Activated CD4-positive, alpha-beta T cell treated with anti-CD3 and anti-CD28 coated beads, Interleukin-2, amount 10 ng/mL, durations not matched to agents 7 days and 5 days (primary cell): ENCODE data around the gene HMX1. TPM values are rescaled to one million over a fixed set of nuclear protein-coding genes. Genes with fewer than 3 reads are reported as not detected.

ENCODE experiments used
- CTCF ChIA-PET: fragments of 350-600 bp; sonication (Branson Sonifier 250); formaldehyde crosslinking; loops from one replicate; lab custom pipeline; 2021; ENCODE audit warnings: antibody characterized with exemption; lab: Charles Lee
- POLR2A ChIA-PET: fragments of 350-600 bp; sonication (Branson Sonifier 250); formaldehyde crosslinking; loops from one replicate; lab custom pipeline; 2021; ENCODE audit warnings: antibody characterized with exemption; lab: Charles Lee
- DNase-seq: peaks from one replicate; pipeline ENCODE4 v3.0.0-alpha.2; 2020
- H3K27ac Mint-ChIP-seq: one replicate; pipeline ENCODE4 v1.8.0; 2021; ENCODE audit warnings: mild to moderate bottlenecking, moderate library complexity, mixed read lengths
- H3K27me3 Mint-ChIP-seq: one replicate; pipeline ENCODE4 v1.8.0; 2021; ENCODE audit warnings: mixed read lengths
- H3K36me3 Mint-ChIP-seq: one replicate; pipeline ENCODE4 v1.8.0; 2021; ENCODE audit warnings: low read depth, mixed read lengths
- H3K4me1 Mint-ChIP-seq: one replicate; pipeline ENCODE4 v1.8.0; 2021; ENCODE audit warnings: mixed read lengths
- H3K4me3 Mint-ChIP-seq: one replicate; pipeline ENCODE4 v1.8.0; 2021; ENCODE audit warnings: mild to moderate bottlenecking, moderate library complexity, mixed read lengths
- H3K9me3 Mint-ChIP-seq: one replicate; pipeline ENCODE4 v1.8.0; 2021; ENCODE audit warnings: mixed read lengths
- total RNA-seq, 2 experiments: library from RNA; stranded (reverse); gene quantifications; one replicate each; pipeline ENCODE4 v1.2.3, GENCODE V29; 2021

Gene HMX1
- total RNA-seq, 2 experiments from 2014 or later: not detected

GRCh38 chr4:8850074-8850829, 21.4 kb downstream of the HMX1 start:
- H3K4me3 Mint-ChIP-seq: no peak overlapping the region
- H3K9me3 Mint-ChIP-seq: no peaks in the 10 kb centered on the region
- peaks cover 9% of the 10 kb centered on the region for H3K27me3 Mint-ChIP-seq
- H3K4me1 Mint-ChIP-seq: no peaks in the 10 kb centered on the region
- no peaks in the 10 kb centered on the region for H3K36me3 Mint-ChIP-seq
- no peak overlapping the region for H3K27ac Mint-ChIP-seq
- no peak for DNase-seq
- POLR2A ChIA-PET: no interaction called here
- CTCF ChIA-PET: no interaction called here

DNA sequence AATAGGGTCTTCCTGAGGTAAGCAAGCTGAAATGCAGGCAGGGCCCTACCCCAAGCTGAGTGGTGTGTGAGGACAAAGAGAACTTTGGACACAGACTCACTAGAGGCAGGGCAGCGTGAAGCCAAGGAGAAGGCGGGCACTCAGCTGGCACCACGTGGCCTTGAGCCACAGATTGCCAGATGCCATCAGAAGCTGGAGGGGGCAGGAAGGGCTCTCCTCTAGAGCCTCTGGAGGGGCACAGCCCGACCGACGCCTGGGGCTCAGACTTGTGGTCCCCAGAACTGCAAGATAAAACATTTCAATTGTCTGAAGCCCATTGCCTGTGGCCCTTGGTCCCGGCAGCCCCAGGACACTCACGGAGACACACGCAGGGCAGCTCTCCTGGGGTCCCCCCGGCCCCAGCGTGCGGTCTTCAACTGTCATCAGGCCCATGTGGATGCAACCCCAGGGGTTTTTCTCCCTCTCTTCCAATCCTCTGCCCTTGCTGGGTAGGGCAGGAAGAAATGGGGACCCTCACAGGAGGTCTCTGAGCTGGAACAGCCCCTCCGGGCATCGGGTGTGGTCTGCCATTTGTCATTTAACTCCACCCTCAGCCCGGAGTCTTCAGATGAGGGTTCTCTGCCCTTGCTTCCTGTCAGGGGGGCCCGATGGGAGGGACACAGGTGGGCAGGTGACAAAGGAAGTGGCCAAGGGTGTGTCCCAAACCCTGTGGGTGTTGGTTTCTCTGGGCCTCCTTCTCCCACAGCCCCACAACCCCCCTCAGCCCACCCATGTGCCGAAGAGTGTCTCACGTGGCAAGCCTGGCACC, 22.2 kb downstream of the HMX1 start:
- Mint-ChIP-seq H3K27ac (no peak overlapping the region), H3K4me3 (no peak overlapping the region), H3K4me1 (no peaks in the 10 kb centered on the region), H3K27me3 (peaks cover 1% of the 10 kb centered on the region), H3K9me3 (no peaks in the 10 kb centered on the region), H3K36me3 (no peaks in the 10 kb centered on the region)
- ChIA-PET CTCF (no interaction called here), POLR2A (no interaction called here)
- DNase-seq: no peak

- Mint-ChIP-seq H3K9me3 (no peaks in the 10 kb centered on the region), H3K4me1 (no peaks in the 10 kb centered on the region), H3K27me3 (no peaks in the 10 kb centered on the region), H3K27ac (no peak overlapping the region), H3K4me3 (no peak overlapping the region), H3K36me3 (no peaks in the 10 kb centered on the region)
- no peak for DNase-seq
- ChIA-PET CTCF (no interaction called here), POLR2A (no interaction called here)
Observed at GRCh38 chr4:8848507-8849265, 23.0 kb downstream of the HMX1 start.

DNA sequence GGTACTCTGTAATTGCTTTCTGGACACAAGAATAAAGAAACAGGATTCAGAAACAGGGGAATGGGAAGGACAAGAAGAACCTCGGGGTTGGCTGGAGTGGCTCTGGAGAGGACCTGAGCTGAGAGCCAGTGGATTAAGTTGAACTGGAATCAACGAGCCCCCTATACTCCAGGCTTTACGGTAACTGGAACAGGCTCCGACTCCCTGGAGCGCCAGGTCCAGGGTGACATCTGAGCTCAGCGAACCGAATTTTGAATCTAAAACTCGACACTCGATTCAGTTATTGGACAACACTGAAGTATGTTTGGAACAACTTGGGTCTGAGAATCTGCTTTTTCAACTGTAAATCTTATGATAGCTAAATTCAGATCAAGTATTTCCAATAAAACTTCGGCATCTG, 23.9 kb downstream of the HMX1 start:
- Mint-ChIP-seq H3K27me3 (no peaks in the 10 kb centered on the region), H3K4me3 (no peak overlapping the region), H3K4me1 (no peaks in the 10 kb centered on the region), H3K9me3 (no peaks in the 10 kb centered on the region), H3K27ac (no peak overlapping the region), H3K36me3 (no peaks in the 10 kb centered on the region)
- DNase-seq: no peak
- ChIA-PET POLR2A (no interaction called here), CTCF (no interaction called here)

DNA sequence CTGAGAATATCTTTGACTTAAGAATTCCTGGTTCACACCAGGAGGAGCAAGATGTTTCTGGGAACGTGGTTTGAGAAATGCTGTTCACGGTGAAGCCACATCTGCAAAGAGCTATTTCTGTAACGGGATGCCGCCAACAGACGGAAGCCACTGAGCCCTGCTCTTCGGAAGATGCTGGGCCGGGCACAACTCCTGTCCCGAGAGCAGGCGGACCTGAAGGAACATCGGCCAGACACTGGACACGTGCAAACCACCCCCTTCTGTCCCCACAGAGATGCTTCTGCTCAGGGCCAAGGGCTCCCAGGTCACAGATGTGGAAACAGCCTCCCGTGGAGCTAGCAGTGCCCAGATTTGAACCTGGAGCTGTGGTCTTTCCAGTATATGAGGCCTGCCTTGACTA, 24.3 kb downstream of the HMX1 start:
- DNase-seq: no peak
- H3K36me3 Mint-ChIP-seq: no peaks in the 10 kb centered on the region
- no peaks in the 10 kb centered on the region for H3K4me1 Mint-ChIP-seq
- ChIA-PET POLR2A (no interaction called here), CTCF (no interaction called here)
- H3K4me3 Mint-ChIP-seq: no peak overlapping the region
- no peaks in the 10 kb centered on the region for H3K27me3 Mint-ChIP-seq
- H3K9me3 Mint-ChIP-seq: no peaks in the 10 kb centered on the region
- no peak overlapping the region for H3K27ac Mint-ChIP-seq

DNA sequence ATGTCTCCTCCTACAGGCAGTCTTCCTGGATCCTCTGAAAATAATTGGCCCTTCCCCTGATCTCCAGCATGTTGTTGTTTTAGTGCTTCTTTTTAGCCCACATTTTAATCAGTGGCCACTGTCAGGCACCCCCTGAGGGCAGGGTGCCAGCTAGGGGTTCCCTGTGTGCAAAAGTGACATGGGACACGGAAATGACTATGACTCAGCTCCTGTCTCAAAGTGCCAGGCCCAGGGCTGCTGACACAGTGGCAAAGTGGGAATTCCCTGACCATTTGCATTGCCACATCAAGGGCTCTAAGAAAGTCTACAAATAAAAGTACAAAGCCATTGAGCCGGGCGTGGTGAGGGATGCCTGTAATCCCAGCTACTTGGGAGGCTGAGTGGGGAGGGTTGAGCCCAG, 24.8 kb downstream of the HMX1 start:
- no peak overlapping the region for H3K27ac Mint-ChIP-seq
- no peaks in the 10 kb centered on the region for H3K27me3 Mint-ChIP-seq
- POLR2A ChIA-PET: no interaction called here
- CTCF ChIA-PET: interaction anchor here (1.1 kb wide), 1 partner anchor 16 kb away, joined by 3 read pairs; no protein-coding TSS in a partner anchor
- H3K9me3 Mint-ChIP-seq: no peaks in the 10 kb centered on the region
- no peak overlapping the region for H3K4me3 Mint-ChIP-seq
- H3K4me1 Mint-ChIP-seq: no peaks in the 10 kb centered on the region
- DNase-seq: no peak
- H3K36me3 Mint-ChIP-seq: no peaks in the 10 kb centered on the region

GRCh38 chr4:8846046-8846720, 25.5 kb downstream of the HMX1 start:
- Mint-ChIP-seq H3K27ac (no peak overlapping the region), H3K9me3 (no peaks in the 10 kb centered on the region), H3K36me3 (no peaks in the 10 kb centered on the region), H3K4me1 (no peaks in the 10 kb centered on the region), H3K4me3 (no peak overlapping the region), H3K27me3 (no peaks in the 10 kb centered on the region)
- DNase-seq: no peak
- ChIA-PET POLR2A (no interaction called here), CTCF (interaction anchor here (1.1 kb wide), 1 partner anchor 15 kb away, joined by 3 read pairs; no protein-coding TSS in a partner anchor)

- H3K36me3 Mint-ChIP-seq: no peaks in the 10 kb centered on the region
- POLR2A ChIA-PET: no interaction called here
- no peak overlapping the region for H3K27ac Mint-ChIP-seq
Observed at GRCh38 chr4:8844976-8845690, 26.5 kb downstream of the HMX1 start.

DNA sequence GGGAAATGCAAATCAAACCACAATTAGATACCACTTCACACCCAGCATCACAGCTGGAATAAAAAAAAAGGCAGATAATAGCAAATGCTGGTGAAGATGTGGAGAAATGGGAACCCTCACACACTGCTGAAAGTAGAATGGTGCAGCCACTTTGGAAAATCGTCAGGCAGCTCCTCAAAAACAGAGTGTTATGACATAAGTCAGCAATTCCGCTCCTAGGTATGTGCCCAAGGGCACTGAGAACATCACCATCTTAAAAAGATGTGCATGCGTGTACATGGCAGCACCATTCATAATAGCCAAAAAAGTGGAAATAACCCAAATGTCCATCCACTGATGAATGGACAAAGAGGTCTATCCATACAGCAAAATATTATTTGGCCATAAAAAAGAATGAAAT, 28.0 kb downstream of the HMX1 start:
- H3K9me3 Mint-ChIP-seq: no peaks in the 10 kb centered on the region
- no peak overlapping the region for H3K4me3 Mint-ChIP-seq
- POLR2A ChIA-PET: no interaction called here
- CTCF ChIA-PET: no interaction called here
- H3K4me1 Mint-ChIP-seq: no peaks in the 10 kb centered on the region
- no peaks in the 10 kb centered on the region for H3K27me3 Mint-ChIP-seq
- no peak overlapping the region for H3K27ac Mint-ChIP-seq
- no peak for DNase-seq
- no peaks in the 10 kb centered on the region for H3K36me3 Mint-ChIP-seq

More at GRCh38 chr4:8844976-8845690, 26.5 kb downstream of the HMX1 start:
- no peak for DNase-seq
- no peaks in the 10 kb centered on the region for H3K9me3 Mint-ChIP-seq
- CTCF ChIA-PET: no interaction called here
- no peak overlapping the region for H3K4me3 Mint-ChIP-seq
- no peaks in the 10 kb centered on the region for H3K27me3 Mint-ChIP-seq
- no peaks in the 10 kb centered on the region for H3K4me1 Mint-ChIP-seq

- CTCF ChIA-PET: no interaction called here
- POLR2A ChIA-PET: no interaction called here
- Mint-ChIP-seq H3K9me3 (no peaks in the 10 kb centered on the region), H3K4me1 (no peaks in the 10 kb centered on the region), H3K36me3 (no peaks in the 10 kb centered on the region), H3K27me3 (no peaks in the 10 kb centered on the region), H3K27ac (no peak overlapping the region), H3K4me3 (no peak overlapping the region)
- no peak for DNase-seq
Observed at GRCh38 chr4:8842614-8843013, 29.0 kb downstream of the HMX1 start.

DNA sequence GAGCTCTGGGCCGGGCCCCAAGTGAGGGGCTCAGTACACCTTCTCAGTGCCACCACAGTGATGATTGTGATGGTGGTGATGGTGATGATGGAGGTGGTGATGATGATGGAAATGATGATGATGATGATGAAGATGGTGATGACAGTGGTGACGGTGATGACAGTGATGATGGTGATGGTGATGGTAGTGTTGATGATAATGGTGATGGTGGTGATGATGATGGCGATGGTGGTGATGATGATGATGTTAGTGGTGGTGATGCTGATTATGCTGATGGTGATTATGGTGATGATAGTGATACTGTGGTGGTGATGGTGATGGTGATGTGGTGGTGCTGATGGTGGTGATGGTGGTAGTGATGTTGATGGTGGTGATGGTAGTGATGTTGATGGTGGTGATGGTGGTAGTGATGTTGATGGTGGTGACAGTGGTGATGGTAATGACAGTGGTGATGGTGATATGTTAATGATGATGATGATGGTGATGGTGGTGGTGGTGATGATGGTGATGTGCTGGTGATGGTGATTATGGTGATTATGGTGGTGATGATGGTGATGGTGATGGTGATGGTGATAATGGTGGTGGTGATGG, 29.9 kb downstream of the HMX1 start:
- H3K4me1 Mint-ChIP-seq: no peaks in the 10 kb centered on the region
- H3K36me3 Mint-ChIP-seq: no peaks in the 10 kb centered on the region
- H3K27ac Mint-ChIP-seq: no peak overlapping the region
- DNase-seq: no peak
- no peaks in the 10 kb centered on the region for H3K9me3 Mint-ChIP-seq
- H3K4me3 Mint-ChIP-seq: no peak overlapping the region
- ChIA-PET POLR2A (no interaction called here), CTCF (no interaction called here)
- H3K27me3 Mint-ChIP-seq: no peaks in the 10 kb centered on the region
